K562 treated with DMSO at 1 percent for 12 hours (cell line): Measurements from ENCODE around the gene POLH. TPM values are rescaled to one million over a fixed set of nuclear protein-coding genes. Genes with fewer than 3 reads are reported as not detected.

ENCODE experiments used
- total RNA-seq: library from RNA; unstranded; fragments of 300-600 nt; gene quantifications from 2 replicates; pipeline ENCODE4 v1.2.3, GENCODE V29; 2022; ENCODE audit not compliant: insufficient read depth

POLH gene
- 13.2 and 40.2 TPM in 2 replicates for total RNA-seq

DNA sequence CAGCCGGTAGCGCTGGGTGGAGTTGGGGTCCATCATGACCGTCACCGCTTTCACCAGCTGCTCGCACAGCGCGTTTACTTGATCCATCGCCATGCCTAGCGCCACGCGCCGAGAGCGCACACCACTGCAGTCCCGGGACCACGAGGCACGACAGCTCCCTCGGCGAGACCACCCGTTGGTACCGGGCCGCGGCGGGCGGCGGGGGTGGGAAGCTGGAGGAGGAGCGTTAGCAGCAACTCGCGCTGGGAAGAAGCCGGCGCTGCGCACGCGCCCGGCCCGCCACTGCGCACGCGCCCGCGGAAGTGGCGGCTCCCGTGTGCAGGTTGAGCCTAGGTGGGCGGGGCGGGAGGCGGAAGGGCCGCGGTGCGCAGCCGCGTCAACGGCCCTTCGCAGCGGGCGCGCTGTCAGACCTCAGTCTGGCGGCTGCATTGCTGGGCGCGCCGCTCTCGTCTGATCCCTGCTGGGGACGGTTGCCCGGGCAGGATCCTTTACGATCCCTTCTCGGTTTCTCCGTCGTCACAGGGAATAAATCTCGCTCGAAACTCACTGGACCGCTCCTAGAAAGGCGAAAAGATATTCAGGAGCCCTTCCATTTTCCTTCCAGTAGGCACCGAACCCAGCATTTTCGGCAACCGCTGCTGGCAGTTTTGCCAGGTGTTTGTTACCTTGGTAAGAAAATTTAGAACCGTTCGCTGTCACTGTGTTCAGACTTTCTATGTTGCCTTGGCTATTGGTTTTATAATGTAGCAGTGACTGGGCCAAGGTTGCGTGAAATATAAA lies at the start of gene POLH, which contains the start of gene XPO5:
Gene POLH, plus strand, starts transcription at position 414 of the 780 bp plus-strand sequence. CDS start 6,135 bp downstream, outside the sequence.
Gene XPO5, minus strand, starts transcription at position 267 of the 780 bp plus-strand sequence. Its CDS starts 174 bp downstream, at position 93.

DNA sequence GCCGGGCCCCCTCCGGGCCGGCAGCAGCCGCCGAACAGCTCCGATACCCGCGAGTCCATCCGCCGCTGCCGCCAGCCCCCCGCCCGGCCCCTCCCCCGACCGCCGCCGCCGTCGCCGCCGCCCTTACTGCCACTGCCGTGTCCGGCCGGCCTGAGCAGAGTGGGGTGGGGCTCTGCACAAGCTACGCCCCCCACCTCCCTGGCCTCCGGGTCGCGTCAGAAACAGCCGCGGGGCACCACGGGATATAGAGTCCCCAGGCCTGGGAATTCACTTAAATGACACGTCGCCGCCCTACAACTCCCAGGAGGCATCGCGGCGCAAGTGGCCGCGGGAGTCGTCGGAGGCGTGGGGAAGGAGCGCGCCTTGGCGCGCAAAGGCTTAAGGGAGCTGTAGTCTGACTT lies 53.1 kb downstream of the POLH start, which contains the start of gene GTPBP2:
Gene GTPBP2, minus strand, starts transcription at position 161 of the 401 bp plus-strand sequence. Its CDS starts 102 bp downstream, at position 59.

GRCh38 chr6:43635387-43636307 lies 59.7 kb downstream of the POLH start, which contains the start of gene MAD2L1BP:
Gene MAD2L1BP (plus strand): TSS chr6:43635840. CDS start chr6:43635876, 36 bp downstream.

DNA sequence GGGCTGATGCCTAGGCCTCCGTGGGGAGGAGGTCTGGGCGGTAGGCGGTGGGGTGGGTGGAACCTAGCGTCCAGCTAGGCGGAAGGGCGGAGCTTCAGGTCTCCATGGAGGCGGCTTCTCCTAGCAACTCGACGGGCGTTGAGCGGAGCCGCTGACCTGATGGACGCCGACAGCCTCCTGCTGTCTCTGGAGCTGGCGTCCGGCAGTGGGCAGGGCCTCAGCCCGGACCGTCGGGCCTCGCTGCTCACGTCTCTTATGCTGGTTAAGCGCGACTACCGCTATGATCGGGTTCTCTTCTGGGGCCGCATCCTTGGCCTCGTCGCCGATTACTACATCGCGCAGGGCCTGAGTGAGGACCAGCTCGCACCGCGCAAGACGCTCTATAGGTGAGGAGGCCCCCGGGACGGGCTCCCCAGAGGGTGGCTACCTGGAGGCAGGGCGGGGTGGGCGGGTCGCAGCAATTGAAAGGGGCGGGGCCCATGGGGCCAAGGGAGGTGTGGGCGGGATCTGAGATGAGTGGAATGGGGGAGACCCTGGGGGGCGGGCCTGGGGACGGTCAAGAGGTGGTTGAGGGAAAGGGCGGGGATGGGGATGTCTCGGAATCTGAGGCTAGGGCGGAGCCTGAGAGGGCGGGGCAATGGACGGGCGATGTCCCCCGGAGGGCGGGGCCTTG lies 69.1 kb downstream of the POLH start, which contains the start of gene RSPH9:
Gene RSPH9, plus strand, starts transcription at position 97 of the 673 bp plus-strand sequence. Its CDS starts 63 bp downstream, at position 160.

Other genes with a start within 250 kb of the POLH start
- 5.9 and 28.7 TPM in 2 replicates for gene ZNF318, start 206.5 kb upstream of the POLH start, total RNA-seq
- gene ABCC10, start 148.6 kb upstream of the POLH start, total RNA-seq = 12.4 and 39.0 TPM in 2 replicates
- 1.0 TPM in 2 replicates for gene DLK2, start 120.6 kb upstream of the POLH start, total RNA-seq
- gene TJAP1, start 98.6 kb upstream of the POLH start, total RNA-seq = 32.2 and 46.2 TPM in 2 replicates
- 0.30 and 0.40 TPM in 2 replicates for gene LRRC73, start 65.8 kb upstream of the POLH start, total RNA-seq
- gene YIPF3, start 59.3 kb upstream of the POLH start, total RNA-seq = 117 and 134 TPM in 2 replicates
- 40.3 and 70.5 TPM in 2 replicates for gene POLR1C, start 59.1 kb upstream of the POLH start, total RNA-seq
- 26.6 and 76.6 TPM in 2 replicates for gene XPO5, start 147 bp upstream of the POLH start, total RNA-seq
- 178 and 275 TPM in 2 replicates for gene GTPBP2, start 53.1 kb downstream of the POLH start, total RNA-seq
- gene MAD2L1BP, start 59.7 kb downstream of the POLH start, total RNA-seq = 70.4 and 73.4 TPM in 2 replicates
- 0.51 and 0.81 TPM in 2 replicates for gene RSPH9, start 68.9 kb downstream of the POLH start, total RNA-seq
- 116 and 159 TPM in 2 replicates for gene MRPS18A, start 111.6 kb downstream of the POLH start, total RNA-seq
- gene VEGFA, start 194.0 kb downstream of the POLH start, total RNA-seq = 71.2 and 196 TPM in 2 replicates